Activated T-helper 1 cell treated with Interleukin-2 at 50 U/mL for 16 hours (primary cell): ENCODE measurements around the gene SEL1L2.

Experiments used
- DNase-seq: peaks from one replicate; pipeline ENCODE4 v3.0.0-alpha.2; 2020; ENCODE audit warnings: low read depth

Gene SEL1L2

GRCh38 chr20:13863244-13863643, 127.2 kb downstream of the SEL1L2 start:
- no peak for DNase-seq

- no peak for DNase-seq
Observed at GRCh38 chr20:13862245-13862644, 128.2 kb downstream of the SEL1L2 start.

GRCh38 chr20:13858871-13859270, 131.5 kb downstream of the SEL1L2 start:
- DNase-seq = no peak

- no peak for DNase-seq
Observed at GRCh38 chr20:13858439-13858838, 132.0 kb downstream of the SEL1L2 start.

- DNase-seq = no peak
Observed at GRCh38 chr20:13857961-13858360, 132.5 kb downstream of the SEL1L2 start.

- DNase-seq = no peak
Observed at GRCh38 chr20:13857304-13857703, 133.1 kb downstream of the SEL1L2 start.

GRCh38 chr20:13856354-13856753, 134.1 kb downstream of the SEL1L2 start:
- no peak for DNase-seq

- no peak for DNase-seq
Observed at GRCh38 chr20:13855613-13856012, 134.8 kb downstream of the SEL1L2 start.

GRCh38 chr20:13852306-13852705, 138.1 kb downstream of the SEL1L2 start:
- no peak for DNase-seq

GRCh38 chr20:13851279-13851678, 139.1 kb downstream of the SEL1L2 start:
- no peak for DNase-seq

GRCh38 chr20:13844296-13844695, 146.1 kb downstream of the SEL1L2 start:
- no peak for DNase-seq

GRCh38 chr20:13841206-13841605, 149.2 kb downstream of the SEL1L2 start:
- no peak for DNase-seq

- no peak for DNase-seq
Observed at GRCh38 chr20:13840093-13840465, 150.3 kb downstream of the SEL1L2 start.

- DNase-seq = no peak
Observed at GRCh38 chr20:13839421-13840092, 150.9 kb downstream of the SEL1L2 start.

GRCh38 chr20:13838664-13839063, 151.8 kb downstream of the SEL1L2 start:
- DNase-seq = no peak

- no peak for DNase-seq
Observed at GRCh38 chr20:13831476-13831875, 158.9 kb downstream of the SEL1L2 start.

GRCh38 chr20:13825465-13825864, 164.9 kb downstream of the SEL1L2 start:
- no peak for DNase-seq

- no peak for DNase-seq
Observed at GRCh38 chr20:13824459-13824858, 166.0 kb downstream of the SEL1L2 start.

- no peak for DNase-seq
Observed at GRCh38 chr20:13822459-13822858, 168.0 kb downstream of the SEL1L2 start.

GRCh38 chr20:13821876-13822275, 168.5 kb downstream of the SEL1L2 start:
- DNase-seq = no peak

GRCh38 chr20:13819885-13820645, 170.3 kb downstream of the SEL1L2 start:
- DNase-seq = no peak

- DNase-seq = no peak
Observed at GRCh38 chr20:13817342-13817741, 173.1 kb downstream of the SEL1L2 start.

GRCh38 chr20:13816757-13817156, 173.7 kb downstream of the SEL1L2 start:
- DNase-seq = no peak

- DNase-seq = no peak
Observed at GRCh38 chr20:13814672-13815071, 175.7 kb downstream of the SEL1L2 start.
